RWPE1 (cell line): Measurements from ENCODE around the gene ZBTB42.
A peak's percentile ranks its signal among the peaks of the same experiment; 100 is the strongest.

Experiments used
- CTCF ChIA-PET: fragments of 350-600 bp; sonication (Branson Sonifier 250); formaldehyde crosslinking; extraction: SDS; loops from one replicate; lab custom pipeline; 2021; lab: Yijun Ruan, JAX
- POLR2A ChIA-PET: fragments of 400-600 bp; formaldehyde crosslinking; extraction: SDS; loops from one replicate; lab custom pipeline; 2020; ENCODE audit warnings: antibody characterized with exemption; ENCODE audit not compliant: low non-redundant PET; lab: Yijun Ruan, JAX
- DNase-seq: peaks from one replicate; pipeline ENCODE4 v3.0.0; 2012; ENCODE audit warnings: low spot score
- H3K27ac ChIP-seq: fragments of 450-650 bp; 2 replicates; pipeline ENCODE4 v1.5.1; 2017
- CTCF ChIP-seq: fragments of 450-650 bp; conservative IDR thresholded peaks from 2 replicates; pipeline ENCODE4 v1.5.1; 2017; ENCODE audit warnings: low read depth, mild to moderate bottlenecking

Gene ZBTB42

GRCh38 chr14:104795781-104796686, 4.9 kb upstream of the ZBTB42 start:
- ChIA-PET POLR2A (interaction anchor here (0.8 kb wide), 1 partner anchor 35 kb away, joined by 4 read pairs; no protein-coding TSS in a partner anchor), CTCF (interaction anchor here (0.6 to 2.4 kb wide), 2 partner anchors 27 to 30 kb away, joined by 3 to 10 read pairs; no protein-coding TSS in a partner anchor)
- no peak for TF ChIP-seq CTCF
- DNase-seq, result peak; percentile 76
- peak overlapping the region; percentile 84 for H3K27ac ChIP-seq

- no peak for TF ChIP-seq CTCF
- ChIA-PET CTCF (no interaction called here), POLR2A (no interaction called here)
- no peak for DNase-seq
- H3K27ac ChIP-seq, result peak overlapping the region; percentile 84
Observed at GRCh38 chr14:104796687-104797081, 4.2 kb upstream of the ZBTB42 start.

GRCh38 chr14:104797115-104798044, 3.5 kb upstream of the ZBTB42 start:
- CTCF ChIA-PET, result interaction anchor here (0.6 kb wide), 1 partner anchor 29 kb away, joined by 4 read pairs; no protein-coding TSS in a partner anchor
- DNase-seq, result no peak

GRCh38 chr14:104798300-104799243, 2.3 kb upstream of the ZBTB42 start:
- DNase-seq, result no peak
- POLR2A ChIA-PET, result interaction anchor here (0.5 kb wide), 1 partner anchor 766 kb away, joined by 3 read pairs; no protein-coding TSS in a partner anchor
- CTCF ChIA-PET, result no interaction called here
- H3K27ac ChIP-seq, result peak overlapping the region; percentile 84
- TF ChIP-seq CTCF, result no peak

More at GRCh38 chr14:104797115-104798044, 3.5 kb upstream of the ZBTB42 start:
- TF ChIP-seq CTCF, result no peak
- peak overlapping the region; percentile 84 for H3K27ac ChIP-seq
- POLR2A ChIA-PET, result no interaction called here

GRCh38 chr14:104799244-104800014, 1.5 kb upstream of the ZBTB42 start:
- DNase-seq, result no peak
- no peak for TF ChIP-seq CTCF
- CTCF ChIA-PET, result interaction anchor here (1.8 kb wide), 1 partner anchor 31 kb away, joined by 5 read pairs; no protein-coding TSS in a partner anchor
- POLR2A ChIA-PET, result no interaction called here
- peak overlapping the region; percentile 84 for H3K27ac ChIP-seq
